Epithelial cell of proximal tubule (primary cell): Measurements from ENCODE around the gene NACA2. TPM values are rescaled to one million over a fixed set of nuclear protein-coding genes. Genes with fewer than 3 reads are reported as not detected.
"Not testable (repeated sequence)": the region's sequence is repeated elsewhere in the genome, so short reads cannot be mapped to it uniquely, and the experiment has no call there.

ENCODE experiments used
- DNase-seq: peaks from one replicate; pipeline ENCODE4 v3.0.0-alpha.2; 2011; ENCODE audit warnings: low read depth
- H3K4me3 ChIP-seq: 2 replicates; pipeline ENCODE4 v1.5.1; 2011; ENCODE audit warnings: low read depth, mild to moderate bottlenecking, low read length
- total RNA-seq: library from RNA; depleted of rRNA; stranded (reverse); fragments of >200 nt; gene quantifications from 2 replicates; pipeline ENCODE4 v1.2.3, GENCODE V29; 2015
- TF ChIP-seq, protein P1 (sequence below): conservative IDR thresholded peaks from 2 replicates; pipeline ENCODE4 v1.5.1; 2012; ENCODE audit warnings: low read depth, mild to moderate bottlenecking, low read length

NACA2 gene
- total RNA-seq, 1 donor from 2014 or later = not detected

DNA sequence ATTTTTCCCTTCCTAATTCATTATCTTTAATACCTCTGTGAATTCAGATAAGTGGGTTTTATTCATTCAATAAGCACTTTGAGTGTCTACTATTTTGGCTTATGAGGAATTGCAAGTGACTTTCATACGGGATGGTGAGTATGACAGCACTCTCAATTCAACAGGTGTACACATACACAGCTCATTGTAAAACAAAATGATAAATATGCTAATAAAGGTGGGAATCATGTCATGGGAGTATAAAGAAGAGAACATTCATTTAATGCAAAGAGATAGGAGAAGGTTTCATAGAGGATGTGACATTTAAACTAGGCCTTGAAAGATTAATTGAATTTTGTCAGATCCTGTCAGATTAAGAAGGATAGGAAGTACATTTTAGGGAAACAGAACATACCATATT, 19.4 kb downstream of the NACA2 start:
- no peak overlapping the region for H3K4me3 ChIP-seq
- TF ChIP-seq, protein P1, sequence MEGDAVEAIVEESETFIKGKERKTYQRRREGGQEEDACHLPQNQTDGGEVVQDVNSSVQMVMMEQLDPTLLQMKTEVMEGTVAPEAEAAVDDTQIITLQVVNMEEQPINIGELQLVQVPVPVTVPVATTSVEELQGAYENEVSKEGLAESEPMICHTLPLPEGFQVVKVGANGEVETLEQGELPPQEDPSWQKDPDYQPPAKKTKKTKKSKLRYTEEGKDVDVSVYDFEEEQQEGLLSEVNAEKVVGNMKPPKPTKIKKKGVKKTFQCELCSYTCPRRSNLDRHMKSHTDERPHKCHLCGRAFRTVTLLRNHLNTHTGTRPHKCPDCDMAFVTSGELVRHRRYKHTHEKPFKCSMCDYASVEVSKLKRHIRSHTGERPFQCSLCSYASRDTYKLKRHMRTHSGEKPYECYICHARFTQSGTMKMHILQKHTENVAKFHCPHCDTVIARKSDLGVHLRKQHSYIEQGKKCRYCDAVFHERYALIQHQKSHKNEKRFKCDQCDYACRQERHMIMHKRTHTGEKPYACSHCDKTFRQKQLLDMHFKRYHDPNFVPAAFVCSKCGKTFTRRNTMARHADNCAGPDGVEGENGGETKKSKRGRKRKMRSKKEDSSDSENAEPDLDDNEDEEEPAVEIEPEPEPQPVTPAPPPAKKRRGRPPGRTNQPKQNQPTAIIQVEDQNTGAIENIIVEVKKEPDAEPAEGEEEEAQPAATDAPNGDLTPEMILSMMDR = no peak
- DNase-seq = no peak

DNA sequence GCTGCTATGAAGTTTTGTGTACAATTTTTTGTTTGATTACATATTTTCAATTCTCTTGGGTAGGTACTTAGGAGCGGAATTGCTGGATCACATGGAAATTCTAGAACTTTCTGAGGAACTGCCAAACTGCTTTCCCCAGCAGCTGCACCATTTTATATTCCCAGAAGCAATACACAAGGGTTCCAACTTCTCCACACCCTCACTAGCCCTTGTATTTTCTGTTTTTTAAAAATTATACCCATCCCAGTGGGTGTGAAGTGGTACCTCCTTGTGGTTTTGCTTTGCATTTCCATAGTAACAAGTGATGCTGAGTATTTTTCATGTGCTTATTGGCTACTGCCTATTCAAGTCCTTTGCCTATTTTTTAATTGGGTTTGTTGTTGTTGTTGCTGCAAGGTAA, 20.9 kb downstream of the NACA2 start:
- H3K4me3 ChIP-seq = no peak overlapping the region
- no peak for DNase-seq
- TF ChIP-seq, protein P1 = no peak

DNA sequence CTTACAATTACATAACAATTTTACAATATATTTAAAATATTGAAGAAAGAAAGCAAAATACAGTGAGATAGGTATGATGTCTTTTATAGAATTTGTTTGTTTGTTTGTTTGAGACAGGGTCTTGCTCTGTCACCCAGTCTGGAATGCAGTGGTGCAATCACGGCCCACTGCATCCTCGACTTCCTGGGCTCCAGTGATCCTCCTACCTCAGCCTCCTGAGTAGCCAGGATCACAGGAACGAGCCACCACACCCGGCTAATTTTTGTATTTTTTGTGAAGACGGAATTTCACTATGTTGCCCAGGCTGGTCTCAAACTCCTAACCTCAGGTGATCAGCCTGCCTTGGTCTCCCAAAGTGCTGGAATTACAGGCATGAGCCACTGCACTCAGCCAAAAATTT, 21.5 kb downstream of the NACA2 start:
- DNase-seq, H3K4me3 ChIP-seq: not testable (repeated sequence)

DNA sequence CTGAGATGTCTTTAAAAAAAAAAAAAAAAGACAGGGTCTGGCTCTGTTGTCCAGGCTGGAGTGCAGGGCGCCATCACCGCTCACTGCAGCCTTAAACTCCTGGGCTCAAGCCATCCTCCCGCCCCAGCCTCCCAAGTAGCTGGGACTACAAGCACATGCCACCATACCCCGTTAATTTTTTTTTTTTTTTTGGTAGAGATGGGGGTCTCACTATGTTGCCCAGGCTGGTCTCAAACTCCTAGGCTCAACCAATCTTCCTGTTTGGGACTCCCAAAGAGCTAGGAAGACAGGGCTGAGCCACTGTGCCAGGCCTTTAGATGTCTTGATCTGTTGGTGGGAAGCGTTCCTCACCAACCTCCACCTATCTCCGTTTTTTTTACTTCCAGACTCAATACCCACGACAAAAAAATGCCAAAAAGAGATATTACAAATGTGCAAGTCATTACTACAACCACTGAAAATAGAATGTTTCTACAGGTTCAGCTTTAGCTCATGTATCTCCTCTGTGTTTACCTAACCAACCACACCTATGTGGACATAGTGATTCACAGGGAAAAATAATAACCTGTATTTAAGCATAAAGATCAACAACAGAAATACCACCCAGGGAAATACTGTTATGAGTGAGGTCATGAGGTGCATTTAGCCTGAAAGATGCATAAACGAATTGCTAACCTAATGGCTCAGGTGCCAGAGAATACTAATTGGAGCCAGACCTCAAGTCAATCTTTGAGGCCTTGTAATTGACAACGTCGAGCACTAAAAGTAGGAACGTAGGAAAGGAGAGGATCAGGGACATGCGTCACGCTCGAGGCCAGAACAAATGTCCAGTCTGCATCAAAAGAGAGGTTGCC, 22.6 kb downstream of the NACA2 start:
- TF ChIP-seq, protein P1 = no peak
- DNase-seq = no peak
- H3K4me3 ChIP-seq = no peak overlapping the region

DNA sequence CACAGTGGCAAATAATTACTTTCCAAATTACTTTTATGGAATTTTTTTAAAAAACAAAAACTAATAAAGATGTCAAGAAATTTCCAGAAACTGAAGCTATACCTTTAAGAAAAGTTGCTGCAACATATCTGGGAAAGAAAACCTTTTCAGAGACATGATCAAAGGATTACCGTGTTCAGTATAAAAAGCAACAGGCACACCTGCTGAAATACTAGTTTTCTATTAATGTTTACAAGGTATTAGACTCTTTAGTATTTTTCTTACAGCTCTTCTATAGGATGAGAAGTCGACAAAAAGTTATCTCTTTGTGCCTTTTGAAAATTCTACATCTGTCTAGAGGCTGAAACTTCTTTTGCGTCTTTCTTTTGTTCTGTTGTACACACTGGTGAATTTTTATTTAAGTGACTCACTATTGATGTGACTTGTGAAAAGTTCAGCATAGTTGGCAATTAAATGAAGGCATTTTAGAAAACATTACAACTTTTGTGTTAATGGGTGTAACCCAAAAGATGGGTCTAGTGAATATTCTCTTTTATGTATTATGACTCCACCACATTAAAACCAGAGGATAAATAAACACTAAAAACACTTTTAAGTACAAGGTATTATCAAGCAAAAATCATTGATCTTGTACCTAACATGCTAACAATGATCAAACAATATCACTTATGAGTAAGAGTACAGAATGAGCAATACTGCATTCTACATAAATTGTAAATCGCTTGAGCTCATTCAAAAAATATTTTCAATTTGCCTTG, 23.8 kb downstream of the NACA2 start:
- TF ChIP-seq, protein P1 = no peak
- no peak overlapping the region for H3K4me3 ChIP-seq
- no peak for DNase-seq

DNA sequence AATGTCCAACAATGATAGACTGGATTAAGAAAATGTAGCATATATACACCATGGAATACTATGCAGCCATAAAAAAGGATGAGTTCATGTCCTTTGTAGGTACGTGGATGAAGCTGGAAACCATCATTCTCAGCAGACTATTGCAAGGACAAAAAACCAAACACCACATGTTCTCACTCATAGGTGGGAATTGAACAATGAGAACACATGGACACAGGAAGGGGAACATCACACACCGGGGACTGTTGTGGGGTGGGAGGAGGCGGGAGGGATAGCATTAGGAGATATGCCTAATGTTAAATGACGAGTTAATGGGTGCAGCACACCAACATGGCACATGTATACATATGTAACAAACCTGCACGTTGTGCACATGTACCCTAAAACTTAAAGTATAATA, 24.6 kb downstream of the NACA2 start:
- DNase-seq, H3K4me3 ChIP-seq: not testable (repeated sequence)

DNA sequence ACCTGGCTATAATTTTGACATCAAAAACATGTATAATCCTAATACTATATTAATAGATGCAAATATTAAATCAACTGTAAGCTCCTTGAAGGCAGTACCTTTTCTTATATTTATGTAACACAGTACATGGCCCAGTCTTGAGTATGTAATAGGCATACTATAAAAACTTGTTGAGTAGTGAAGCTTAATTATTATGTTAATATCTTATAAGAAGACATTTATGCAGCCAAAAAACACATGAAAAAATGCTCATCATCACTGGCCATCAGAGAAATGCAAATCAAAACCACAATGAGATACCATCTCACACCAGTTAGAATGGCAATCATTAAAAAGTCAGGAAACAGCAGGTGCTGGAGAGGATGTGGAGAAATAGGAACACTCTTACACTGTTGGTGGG, 25.2 kb downstream of the NACA2 start:
- DNase-seq, H3K4me3 ChIP-seq: not testable (repeated sequence)

DNA sequence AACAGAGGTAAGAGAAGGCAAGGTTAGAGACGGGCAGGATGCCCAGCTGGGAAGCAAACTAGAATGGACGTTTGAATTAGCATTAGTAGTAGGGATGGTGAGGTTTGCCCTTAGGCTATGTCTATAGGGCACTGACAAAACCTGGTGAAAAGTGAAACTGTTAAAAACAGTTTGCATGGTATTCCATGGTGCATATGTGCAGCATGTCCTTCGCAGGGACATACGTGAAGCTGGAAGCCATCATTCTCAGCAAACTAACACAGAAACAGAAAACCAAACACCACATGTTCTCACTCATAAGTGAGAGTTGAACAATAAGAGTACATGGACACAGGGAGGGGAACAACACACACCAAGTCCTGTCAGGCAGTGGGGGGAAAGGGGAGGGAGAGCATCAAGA, 25.8 kb downstream of the NACA2 start:
- no peak overlapping the region for H3K4me3 ChIP-seq
- TF ChIP-seq, protein P1 = no peak
- DNase-seq = no peak
